ENCODE data around the gene EMSY.

DNA sequence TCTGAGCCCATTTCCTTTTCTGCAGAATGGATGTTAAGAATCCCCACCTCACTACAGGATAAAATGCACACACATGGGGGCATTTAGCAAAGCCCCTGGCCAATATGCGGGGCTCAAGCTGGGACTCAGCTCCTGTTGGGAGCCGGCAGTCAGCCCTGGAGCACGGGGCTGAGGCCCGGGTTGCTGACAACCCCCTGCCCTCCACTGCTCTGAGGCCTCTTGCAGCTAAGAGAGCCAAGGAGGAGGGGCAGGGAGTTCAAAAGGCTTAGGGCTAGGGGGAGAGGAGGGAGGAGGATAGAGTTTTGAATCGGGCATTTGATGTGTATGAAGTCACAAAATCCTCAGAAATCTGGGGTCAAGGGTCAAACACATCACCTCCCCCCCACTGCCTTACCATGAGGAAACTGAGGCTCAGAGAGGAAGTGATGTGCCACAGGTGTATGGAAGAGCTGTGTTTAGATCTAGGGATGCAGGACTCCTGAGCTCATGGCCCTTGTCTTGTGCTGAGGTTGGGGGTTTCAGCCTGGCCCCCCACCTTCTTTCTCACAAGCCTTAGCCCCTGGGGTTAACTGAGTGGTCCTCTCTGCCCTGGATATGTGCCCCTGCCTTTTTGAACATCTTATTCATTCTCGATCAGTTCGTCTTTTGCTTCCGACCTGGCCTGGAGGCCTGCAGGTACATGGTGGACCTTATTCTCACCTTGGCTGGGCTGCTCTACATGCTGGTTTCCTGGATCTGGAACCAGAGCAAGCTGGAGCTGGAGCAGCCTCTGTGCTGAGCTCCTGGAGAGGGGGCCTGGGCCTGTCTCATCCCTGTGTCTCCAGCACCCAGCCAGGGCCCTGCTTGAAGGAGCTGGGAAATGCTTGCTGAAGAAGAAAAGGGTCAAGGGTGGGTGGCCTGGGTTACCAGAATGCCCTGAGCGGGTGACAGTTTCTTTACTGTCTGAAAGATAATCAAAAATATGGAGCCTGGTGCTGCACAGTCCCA is 145.4 kb downstream of the EMSY start:
- TF ChIP-seq MAX (IDR thresholded peaks at IDR 0.05; ENCODE audit: low read depth, low read length) (no peak), POLR2A (IDR thresholded peaks at IDR 0.05; ENCODE audit: extremely low read depth, insufficient read length) (no peak), CTCF (IDR thresholded peaks at IDR 0.05; ENCODE audit: low read depth, low read length) (no peak), MYC (IDR thresholded peaks at IDR 0.05; ENCODE audit: low read depth, low read length) (no peak)
